ENCODE results near the gene DCP2. TPM values are rescaled to one million over a fixed set of nuclear protein-coding genes. Genes with fewer than 3 reads are reported as not detected.

Gene DCP2
- total RNA-seq, 1 experiment from 2014 or later = 45.1 TPM

DNA sequence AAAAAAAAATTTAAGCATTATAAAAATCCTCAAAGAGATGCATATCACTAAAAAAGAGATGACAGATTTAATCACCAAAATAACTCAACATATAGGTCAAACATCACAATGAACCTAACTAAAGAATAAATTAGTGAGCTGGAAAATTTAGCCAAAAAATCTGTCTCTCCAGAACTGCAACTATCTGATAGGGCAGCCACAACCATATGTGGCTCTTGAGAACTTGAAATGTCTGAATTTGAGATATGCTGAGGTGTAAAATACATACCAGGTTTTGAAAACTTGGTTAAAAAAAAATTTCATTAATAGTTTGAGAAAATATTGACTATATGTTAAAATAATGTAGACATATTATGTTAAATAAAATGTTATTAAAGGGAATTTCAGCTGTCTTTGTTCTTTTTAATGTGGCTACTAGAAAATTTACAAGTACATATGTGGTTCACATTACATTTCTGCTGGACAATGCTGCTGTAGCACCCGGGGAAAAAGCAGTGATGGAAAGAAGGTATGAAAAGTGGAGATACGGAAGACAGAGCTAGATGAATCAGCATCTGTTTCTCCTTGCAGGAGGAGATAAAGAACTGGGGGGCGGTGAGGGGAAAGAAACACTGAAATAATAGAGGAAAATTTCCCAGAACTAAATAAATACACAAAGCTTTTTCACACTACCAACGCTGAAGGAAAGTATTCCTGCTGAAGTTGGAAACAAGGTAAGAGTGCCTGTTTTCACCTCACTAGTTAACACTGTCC is 66.1 kb downstream of the DCP2 start:
- no peak for DNase-seq (ENCODE audit: extremely low read depth, low read depth)

DNA sequence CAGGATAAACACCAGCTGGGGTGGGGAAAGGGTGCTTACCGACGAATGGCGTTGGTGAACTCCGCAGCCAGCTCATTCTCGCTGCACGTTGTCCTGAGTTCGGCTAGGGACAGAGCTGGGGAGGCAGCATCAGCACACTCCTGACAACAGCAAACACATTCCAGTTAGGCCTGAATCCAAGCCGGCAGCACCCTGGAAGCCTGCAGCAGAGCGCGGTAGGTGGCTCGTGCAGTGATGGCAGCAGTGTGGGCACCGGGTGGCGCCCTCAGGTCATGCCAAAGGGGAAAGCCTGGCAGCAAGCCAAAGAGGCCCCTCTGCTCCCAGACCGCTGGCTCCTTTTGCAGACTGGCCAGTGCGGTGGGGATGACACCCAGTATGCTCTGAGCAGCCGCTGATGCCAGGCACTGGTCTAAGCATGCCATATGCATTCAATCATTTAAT is 66.9 kb downstream of the DCP2 start:
- DNase-seq (ENCODE audit: extremely low read depth, low read depth) = peak; percentile 12

DNA sequence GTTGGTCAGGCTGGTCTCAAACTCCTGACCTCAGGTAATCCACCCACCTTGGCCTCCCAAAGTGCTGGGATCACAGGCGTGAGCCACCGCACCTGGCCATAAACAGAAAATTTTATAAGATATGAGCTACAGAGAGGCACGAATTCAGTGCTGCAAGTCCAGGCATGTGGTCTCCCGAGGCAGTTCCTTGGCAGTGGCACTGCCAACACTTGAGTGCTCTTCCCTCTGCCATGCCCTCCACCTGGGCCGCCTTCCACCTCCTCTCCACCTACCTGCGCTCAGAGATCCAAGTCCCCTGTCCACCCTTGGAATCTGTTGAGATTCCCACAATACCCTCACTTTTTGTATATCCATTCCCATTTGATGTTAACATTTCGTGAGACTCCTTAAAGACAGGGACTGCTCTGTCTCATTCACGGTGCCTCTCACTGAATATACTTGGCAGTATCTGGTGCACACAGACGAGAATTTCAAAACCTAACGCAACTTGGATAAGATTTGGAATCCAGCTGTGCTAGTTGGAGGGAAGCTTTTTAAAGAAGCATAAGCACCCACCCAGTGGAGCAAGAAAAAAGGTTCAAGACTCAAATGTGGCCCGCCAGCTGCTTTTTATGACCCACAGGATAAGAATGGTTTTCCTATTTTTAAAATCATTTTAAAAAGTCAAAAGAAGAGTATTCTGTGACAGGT is 68.3 kb downstream of the DCP2 start:
- no peak for DNase-seq (ENCODE audit: extremely low read depth, low read depth)

DNA sequence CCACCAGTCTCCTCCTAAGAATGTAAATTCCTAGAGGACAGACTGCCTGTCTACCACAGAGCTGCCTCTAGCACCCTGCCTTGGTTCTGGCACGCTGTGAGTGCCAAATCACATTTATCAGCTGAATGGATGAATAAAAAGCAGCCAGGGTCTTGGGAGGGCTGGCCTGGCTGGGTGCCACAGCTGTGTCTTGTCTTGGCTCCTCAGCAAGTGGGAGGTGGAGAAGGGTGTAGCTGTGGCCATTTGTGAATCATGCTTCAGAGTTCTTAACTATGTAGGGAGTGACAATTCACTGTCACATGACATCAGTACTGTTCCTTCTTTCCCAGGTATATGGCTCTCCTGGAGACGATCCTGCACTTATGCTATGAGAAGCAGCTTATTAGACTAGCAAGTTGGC is 70.6 kb downstream of the DCP2 start:
- no peak for DNase-seq (ENCODE audit: extremely low read depth, low read depth)

DNA sequence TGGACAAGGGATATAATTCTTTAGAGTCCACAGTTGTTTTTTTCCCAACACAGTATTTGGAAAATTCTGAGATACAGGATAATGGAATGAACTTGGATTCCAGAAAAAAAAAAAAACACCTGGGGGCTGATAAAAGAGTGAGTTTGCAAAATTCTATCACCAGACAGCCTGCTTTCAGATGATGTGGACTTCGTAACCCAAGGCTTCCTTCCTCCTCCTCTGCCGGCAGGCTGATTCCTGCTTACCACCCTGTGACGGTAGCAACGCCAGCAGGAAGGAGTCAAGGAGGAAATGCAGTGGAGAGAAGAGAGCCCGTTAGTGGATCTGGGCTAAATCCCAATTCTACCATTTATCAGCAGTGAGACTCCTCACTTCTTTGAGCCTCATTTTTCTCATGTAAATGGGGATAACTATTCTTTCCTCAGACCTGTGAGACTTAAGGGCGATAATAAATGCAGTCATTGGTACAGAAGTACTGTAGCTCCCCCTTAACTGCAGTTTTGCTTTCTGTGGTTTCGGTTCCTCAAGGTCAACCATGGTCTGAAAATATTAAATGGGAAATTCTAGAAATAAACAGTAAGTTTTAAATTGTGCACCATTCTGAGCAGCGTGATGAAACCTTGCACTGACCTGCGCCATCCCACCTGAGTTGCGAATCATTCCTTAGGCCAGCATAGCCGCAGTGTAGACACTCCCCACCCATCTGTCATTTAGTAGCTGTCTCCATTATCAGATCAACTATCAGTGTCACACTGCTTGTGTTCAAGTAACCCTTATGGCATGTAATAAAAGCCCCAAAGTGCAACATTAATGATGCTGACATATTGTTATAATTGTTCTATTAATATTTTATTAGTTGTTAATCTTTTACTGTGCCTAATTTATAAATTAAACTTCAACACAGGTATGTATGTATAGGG is 71.4 kb downstream of the DCP2 start:
- no peak for DNase-seq (ENCODE audit: extremely low read depth, low read depth)

DNA sequence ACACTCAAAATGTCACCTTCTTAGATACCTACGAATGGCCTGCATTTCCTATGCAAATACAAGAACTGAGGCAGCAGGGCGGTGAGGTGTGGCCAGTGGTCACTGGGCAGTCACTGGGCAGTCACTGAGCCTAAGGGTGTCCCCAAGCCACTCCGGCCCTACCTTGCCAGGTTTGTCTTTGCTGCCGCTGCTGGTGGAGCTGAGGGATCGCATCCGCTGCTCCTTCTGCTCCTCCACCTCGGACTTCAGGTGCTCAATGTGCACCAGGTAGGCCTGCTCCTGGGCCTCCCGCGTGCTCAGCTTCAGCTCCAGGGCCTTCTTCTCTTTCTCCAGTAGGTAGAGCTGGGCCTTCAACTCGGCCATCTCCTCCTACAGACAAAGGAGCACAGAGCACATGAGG is 72.3 kb downstream of the DCP2 start:
- DNase-seq (ENCODE audit: extremely low read depth, low read depth) = no peak

DNA sequence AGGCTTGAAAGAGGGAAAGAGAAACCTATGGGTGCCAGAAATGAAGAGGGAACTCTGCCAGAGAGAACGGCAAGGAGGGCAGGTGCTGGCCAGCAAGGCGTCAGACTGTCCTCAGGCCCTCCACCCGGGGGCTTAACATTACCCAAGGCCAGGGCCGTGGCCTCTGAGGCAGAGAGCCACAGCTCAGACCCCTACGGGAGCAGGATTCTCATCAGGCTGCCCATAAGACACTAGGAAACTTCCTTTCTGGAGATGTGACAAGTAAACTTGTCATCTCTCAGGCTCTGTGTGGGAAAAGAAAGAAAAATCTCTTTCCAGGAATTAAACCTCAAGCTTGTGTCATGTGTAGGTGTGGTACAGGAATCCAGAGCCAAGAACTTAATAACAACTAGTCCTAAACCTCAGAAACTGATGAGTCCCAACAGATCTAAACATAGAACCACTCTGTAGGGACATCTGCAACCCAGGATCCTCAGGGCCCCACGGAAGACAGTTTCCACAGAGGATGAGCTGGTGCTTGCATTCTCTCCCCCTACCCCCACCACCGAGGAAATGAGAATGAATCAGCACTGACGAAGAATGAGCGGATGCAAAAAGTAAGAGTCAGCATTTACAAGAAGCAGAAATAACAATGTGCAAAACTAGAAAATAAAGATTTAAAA is 74.3 kb downstream of the DCP2 start:
- no peak for DNase-seq (ENCODE audit: extremely low read depth, low read depth)

DNA sequence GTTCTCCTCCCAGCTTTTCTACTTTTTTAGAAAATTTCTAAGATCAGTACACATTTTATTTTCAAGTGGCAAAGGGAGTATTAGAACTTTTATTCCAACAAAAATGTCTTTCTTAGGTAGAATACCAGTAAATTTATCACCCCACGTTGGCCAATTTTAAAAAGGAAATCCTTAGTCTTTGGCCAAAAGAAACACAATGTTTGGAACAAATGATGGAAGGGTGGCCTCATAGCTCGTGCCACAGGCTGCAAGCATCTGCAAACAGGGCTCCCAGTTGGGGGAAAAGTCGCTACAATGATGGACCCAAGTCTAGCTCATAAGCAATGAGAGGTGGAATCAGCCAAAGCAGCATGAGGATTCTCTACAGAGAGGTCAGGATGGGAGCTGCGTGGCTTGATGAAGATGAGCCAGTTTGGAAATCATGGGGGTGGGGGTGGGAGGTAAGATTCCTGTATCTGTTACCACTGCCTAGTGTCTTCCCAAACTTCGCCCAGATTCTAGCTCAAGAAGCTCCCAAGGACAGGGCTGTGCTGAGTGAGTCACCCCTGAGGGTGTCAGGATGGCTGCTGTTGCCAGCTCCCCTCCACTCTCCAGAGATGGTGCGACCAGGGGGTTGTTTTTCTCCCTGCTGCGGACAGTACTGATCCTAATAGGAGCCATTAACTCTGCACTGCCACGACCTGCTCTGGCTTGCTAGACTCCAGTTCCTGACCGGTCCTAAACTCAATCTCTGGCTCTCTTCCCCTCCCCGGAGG is 75.6 kb downstream of the DCP2 start:
- DNase-seq (ENCODE audit: extremely low read depth, low read depth) = no peak

DNA sequence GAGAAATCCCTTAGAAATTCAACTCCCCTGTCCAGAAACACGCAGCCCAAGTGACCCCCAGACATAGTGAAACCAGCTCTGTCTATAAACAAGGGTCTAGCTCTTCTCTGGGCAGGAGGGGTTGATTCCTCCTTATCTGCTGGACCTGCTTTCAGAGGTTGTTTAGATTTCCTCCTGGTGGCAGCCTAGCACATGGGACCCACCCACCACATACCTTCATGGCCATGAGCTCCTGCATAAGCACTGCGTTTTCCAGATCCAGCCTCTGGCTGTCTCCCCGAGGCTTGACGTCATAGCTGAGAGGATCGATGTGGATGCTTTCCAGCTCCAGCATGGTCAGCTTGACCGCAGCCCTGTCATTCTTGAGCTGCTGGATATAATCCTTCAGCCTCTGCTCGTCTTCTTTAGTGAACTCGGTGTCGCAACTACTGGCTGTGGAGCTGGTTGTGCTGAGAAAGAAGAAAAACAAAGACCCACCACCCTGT is 77.0 kb downstream of the DCP2 start:
- no peak for DNase-seq (ENCODE audit: extremely low read depth, low read depth)

DNA sequence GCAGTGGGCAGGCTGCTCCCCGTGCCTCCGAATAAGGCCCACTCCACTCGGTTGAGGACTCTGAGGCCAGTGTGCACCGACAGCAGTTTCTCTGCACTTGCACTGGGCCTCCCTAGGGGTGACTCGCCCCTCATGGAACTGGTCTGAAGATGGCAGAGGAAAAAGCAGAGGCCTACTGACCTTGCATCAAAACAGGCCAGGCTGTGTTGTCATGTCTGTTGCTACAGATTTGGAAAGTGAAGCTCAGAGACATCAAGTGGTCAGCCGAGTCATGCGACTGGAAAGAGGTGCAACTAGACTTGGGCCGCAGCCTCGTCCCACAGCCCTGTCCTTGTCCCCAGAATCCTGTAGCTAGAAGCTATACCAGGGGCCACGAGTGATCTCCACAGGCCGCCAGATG is 78.3 kb downstream of the DCP2 start:
- DNase-seq (ENCODE audit: extremely low read depth, low read depth) = no peak

DNA sequence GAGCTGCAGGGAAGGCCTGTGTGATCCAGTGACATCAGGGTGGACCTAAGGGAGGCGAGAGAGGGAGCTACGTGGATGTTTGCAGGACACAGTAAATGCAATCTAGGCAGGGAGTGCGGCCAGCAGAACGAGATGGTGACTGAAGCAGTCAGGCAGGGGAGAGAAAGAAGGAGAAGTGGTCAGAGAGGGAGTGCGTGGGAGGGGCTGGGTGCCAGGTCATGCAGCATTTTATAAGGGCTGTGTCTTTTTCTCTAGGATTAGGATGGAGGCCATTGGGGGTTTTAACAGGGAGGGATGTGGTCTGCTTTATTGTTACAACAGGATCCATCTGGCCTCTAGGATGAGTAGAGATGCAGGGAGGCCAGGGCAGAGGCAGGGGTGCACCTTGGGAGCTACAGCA is 80.4 kb downstream of the DCP2 start:
- no peak for DNase-seq (ENCODE audit: extremely low read depth, low read depth)

DNA sequence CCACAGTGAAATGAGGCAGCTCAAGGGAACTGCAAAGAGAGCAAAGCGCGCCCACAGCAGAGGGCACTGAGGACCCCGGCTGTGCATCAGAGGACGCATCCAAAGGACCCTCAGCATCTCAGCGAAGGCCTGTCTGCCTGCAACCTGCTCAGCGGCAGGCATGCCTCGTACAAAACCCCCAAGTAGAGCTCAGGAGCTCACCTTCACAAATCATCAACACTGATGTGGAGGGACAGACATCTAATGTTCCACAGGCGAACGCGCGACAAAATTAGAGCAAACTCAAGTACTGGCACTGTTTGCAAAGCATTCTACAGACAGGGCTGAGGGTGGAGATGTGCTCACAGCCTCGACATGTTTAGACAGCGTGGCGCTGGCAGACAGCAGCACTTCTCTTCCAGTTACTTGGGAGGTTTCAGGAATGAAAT is 81.0 kb downstream of the DCP2 start:
- no peak for DNase-seq (ENCODE audit: extremely low read depth, low read depth)

DNA sequence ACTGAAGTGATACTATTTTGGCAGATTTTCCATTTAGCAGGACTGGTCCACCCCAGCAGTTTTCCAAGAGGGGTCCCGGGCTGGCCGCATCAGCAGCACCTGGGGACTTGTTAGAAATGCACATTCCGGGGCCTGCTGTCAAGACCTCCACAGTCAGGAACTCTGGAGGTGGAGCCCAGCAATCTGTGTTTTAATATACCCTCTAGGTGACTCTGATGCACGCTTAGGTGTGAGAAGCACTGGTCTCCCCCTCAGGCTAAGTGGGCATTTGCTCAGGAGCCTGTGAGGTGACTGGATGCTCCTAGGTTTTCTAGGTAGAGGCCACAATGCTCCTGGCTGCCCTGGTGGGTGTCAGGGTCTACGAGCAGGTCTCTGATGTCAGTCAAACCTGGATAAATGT is 81.7 kb downstream of the DCP2 start:
- DNase-seq (ENCODE audit: extremely low read depth, low read depth) = no peak

DNA sequence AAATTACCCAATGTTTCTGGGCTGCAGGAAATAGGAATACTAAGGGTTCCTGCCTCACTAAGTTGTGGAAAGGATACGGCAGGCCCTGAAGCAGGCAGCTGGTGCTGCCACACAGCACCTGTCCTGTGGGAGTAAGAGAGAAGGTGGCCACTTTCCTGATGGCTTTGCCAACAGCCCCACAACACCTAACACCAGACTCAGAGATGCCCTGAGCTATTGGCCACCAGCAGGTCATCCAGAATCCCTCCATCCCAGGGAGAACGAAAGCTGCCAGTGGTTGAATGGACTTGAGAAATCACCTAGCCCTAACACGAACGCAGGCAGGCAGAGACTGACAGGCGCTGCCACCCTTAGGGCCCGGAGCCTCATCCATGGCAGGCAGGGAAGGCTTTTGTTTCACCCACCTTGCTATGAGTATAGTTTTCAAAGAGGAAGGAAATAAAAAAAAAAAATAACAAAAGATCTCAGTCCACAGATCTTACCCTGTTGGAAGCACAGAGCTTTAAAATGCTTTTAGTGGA is 82.2 kb downstream of the DCP2 start:
- DNase-seq (ENCODE audit: extremely low read depth, low read depth) = no peak

DNA sequence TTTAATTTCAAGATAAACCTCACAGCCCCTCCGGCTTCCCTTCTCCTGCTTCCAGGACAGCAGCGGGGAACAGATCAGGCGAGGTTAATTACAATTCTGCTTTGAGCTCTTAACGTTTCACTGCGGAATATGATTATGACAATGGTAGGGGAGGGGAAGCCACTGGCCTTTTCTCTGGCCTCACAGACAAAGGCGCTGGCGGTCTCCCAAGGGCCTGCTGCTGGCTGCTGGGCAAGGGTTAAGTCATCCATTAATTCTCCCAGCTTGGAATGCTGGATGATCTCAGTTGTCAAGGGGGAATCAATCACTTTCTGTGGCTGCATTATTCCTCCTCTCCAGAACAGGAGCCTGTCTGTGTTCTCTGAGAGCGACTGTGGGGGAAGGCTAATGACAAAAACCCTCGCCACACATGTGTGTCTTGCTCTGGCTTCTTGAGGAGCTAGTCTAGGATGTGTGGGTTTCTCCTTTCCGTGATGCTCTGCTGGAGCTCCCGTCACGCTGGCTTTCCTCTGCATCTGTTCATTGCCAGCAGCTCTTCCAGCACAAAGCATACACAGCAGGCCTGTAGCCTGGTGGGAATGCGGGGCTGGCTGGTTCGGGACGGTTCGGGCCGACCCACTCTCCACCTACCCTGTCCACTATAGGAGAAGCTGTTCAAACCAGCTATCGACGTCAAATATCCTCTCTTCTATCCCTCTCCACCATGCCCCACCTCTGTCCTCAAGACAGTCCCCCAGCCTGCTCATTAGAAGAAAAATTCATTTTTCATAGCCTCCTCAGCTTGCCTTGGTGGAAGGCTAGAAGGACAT is 82.8 kb downstream of the DCP2 start:
- DNase-seq (ENCODE audit: extremely low read depth, low read depth) = no peak

DNA sequence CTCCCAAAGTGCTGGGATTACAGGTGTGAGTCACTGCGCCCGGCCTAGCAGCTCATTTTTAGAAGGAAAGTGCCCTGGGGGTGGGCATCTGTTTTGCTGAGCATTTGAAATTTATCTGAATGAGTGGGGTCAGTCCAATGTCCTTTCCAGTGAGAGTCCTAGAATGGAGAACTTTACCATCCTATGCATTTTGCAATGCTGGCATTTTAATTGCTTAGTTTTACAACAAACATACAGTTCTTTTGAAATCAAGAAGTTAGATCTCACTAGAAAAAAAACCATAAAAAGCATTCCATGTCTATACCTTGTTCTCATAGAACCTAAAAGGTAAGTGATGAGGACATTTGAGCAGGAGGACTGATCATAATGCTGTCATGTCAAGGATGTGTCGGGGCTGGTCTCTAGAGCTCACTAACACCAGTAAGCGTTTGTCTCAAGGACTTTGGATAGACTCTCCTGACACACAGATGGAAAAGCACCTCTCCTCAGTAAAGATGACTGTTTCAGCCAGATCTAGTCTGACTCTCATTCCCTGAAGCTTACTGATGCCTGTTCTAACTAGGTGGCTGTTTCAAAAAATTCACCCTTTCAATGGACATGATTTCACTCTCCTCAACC is 83.9 kb downstream of the DCP2 start:
- no peak for DNase-seq (ENCODE audit: extremely low read depth, low read depth)

DNA sequence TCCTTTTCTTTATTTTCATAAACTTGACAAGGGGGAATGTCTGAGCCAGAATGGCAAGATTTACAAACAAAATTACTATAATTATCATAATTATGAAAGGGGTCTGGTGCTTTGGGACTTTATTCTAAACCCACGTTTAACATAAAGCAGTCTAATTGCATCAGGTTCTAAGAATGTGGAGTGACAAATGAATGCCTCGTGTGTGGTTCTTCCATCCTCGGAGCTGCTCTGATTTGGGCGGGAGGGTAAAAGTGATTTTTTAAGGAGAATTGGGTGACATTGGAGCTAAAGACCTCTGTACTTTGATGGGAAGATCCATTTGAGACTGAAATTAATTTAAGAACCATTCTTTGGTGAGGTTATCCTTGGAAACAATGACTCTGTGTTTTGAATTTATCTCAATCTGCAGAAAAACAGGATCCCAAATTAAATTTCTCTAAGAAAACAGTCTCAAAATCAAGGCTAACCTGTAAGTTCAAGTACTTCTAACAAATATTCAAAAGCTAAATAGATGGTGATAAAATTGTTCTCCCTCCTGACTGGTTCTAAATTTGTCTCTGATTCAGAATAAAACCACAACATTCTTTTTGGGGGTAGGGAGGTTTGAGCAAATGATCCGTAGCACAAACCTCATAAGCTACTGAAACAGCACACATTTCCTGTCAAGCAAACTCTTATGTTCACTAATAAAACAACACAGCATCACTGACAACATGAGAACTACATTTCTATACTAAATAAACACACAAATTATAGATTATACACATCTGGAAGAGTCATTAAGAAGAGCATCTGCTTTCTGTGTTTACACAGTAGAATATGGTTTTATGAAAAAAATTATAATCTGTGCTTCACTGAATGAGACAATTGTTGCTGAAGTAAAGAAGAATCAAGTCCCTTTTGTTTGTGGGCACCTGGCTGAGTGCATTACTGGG is 85.5 kb downstream of the DCP2 start:
- DNase-seq (ENCODE audit: extremely low read depth, low read depth) = no peak

Measured in NCI-H460 (cell line).